Measurements from ENCODE around the gene ANKS1A.

Gene ANKS1A

DNA sequence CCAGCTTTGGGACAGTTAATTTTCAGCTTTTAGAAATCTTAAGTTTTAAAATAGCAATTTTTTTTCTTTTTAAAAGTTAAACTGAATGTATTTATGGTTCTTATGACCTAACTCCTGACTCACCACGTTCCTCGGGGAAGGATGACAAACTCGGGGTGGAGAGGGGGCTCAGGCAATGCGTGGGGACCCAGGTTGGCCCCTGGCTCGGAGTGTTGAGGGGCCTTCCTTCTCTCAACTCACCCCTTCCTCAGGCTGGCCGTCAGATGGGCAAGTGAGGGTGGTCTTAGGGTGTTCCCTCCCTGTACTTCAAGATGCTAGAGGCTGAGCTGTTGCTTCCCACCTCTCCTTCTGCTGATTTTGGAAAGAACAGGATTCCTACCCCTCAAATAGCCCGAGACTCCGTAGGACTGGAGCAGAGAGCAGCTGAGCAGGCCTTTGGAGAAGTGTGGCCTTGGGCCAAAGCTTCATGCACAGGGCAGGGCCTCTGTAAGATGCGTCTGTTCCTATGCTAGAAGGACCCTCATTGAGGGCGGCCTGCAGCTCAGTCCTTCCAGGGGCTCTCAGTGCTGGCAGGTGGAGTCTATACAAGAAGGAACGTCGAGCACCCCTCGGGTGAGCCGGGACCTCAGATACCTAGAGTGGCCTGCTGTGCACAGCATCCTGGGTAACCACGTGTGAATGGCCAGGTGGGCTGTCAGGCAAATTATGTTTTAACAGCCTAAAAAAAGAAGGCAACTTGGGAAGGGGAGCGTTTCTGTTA is 172.8 kb downstream of the ANKS1A start:
- no peak overlapping the region for H3K4me2 ChIP-seq (ENCODE audit: low read depth, low read length)
- DNase-seq = no peak
- H3K4me1 ChIP-seq (ENCODE audit: low read length) = no peaks in the 10 kb centered on the region
- H3K9ac ChIP-seq (ENCODE audit: low read length) = no peak overlapping the region
- no peak for TF ChIP-seq EZH2phosphoT487 (IDR thresholded peaks at IDR 0.05; ENCODE audit: low read length)
- no peak for TF ChIP-seq EZH2 (optimal IDR thresholded peaks at IDR 0.05; ENCODE audit: low read depth, low read length)
- TF ChIP-seq, protein P1, sequence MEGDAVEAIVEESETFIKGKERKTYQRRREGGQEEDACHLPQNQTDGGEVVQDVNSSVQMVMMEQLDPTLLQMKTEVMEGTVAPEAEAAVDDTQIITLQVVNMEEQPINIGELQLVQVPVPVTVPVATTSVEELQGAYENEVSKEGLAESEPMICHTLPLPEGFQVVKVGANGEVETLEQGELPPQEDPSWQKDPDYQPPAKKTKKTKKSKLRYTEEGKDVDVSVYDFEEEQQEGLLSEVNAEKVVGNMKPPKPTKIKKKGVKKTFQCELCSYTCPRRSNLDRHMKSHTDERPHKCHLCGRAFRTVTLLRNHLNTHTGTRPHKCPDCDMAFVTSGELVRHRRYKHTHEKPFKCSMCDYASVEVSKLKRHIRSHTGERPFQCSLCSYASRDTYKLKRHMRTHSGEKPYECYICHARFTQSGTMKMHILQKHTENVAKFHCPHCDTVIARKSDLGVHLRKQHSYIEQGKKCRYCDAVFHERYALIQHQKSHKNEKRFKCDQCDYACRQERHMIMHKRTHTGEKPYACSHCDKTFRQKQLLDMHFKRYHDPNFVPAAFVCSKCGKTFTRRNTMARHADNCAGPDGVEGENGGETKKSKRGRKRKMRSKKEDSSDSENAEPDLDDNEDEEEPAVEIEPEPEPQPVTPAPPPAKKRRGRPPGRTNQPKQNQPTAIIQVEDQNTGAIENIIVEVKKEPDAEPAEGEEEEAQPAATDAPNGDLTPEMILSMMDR (IDR thresholded peaks at IDR 0.05; ENCODE audit: low read length) = no peak
- no peaks in the 10 kb centered on the region for H3K36me3 ChIP-seq (replicated peaks; ENCODE audit: insufficient read depth, low read length)
- H3K9me3 ChIP-seq (replicated peaks; ENCODE audit: insufficient read depth, low read length) = no peaks in the 10 kb centered on the region
- no peaks in the 10 kb centered on the region for H4K20me1 ChIP-seq (ENCODE audit: insufficient read depth, low read length)
- H3K27me3 ChIP-seq (replicated peaks; ENCODE audit: insufficient read depth, low read length) = no peaks in the 10 kb centered on the region
- H3F3A ChIP-seq (ENCODE audit: insufficient read depth, low read length) = no peaks in the 10 kb centered on the region
- no peak overlapping the region for H3K4me3 ChIP-seq (ENCODE audit: low read length)
- no peaks in the 10 kb centered on the region for H3K9me2 ChIP-seq (replicated peaks; ENCODE audit: insufficient read depth, low read length)
- H3K79me2 ChIP-seq (ENCODE audit: low read length) = no peaks in the 10 kb centered on the region
- no peak overlapping the region for H3K27ac ChIP-seq (ENCODE audit: low read length)
- no peak overlapping the region for H2AFZ ChIP-seq (ENCODE audit: low read length)

DNA sequence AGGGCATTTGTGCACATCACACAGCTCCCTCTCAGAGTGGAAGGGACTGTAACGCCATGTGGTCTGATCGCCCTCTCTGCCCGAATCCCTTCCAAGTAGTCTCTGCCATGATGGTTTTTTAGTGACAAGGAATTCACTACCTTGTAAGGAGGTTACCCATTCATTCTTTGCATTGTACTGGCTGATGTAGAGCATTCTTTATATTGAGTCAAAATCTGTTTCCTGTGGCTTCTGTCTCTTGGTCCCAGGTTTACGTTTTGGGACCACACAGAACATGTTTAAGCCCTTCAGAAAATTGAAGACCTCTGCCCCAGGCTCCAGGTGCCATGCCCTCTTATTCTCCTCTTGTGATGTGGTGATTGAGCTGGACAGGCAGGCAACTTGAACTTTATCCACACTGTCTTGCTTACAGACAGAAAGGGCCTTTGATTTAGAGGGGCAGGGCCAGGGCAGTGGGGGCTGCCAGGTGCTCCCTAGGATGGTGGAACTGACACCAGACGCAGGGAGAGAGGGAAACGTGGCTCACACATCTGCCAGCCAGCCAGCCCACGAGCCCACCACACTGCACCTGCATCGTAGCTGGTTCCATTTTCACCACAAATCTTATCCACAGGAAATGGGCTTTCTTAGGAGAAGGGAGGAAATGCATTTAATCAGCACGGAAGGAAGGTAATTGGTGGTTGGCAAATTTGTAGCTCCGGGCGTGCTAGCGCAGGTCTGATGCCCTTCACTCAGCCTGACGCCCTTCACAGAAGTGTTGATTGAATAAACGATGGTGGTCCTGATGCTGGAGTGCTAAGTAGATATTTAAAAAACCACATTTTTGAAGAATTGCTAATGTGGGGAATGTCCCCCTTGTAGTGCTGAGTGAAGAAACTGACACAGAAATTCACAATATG is 173.9 kb downstream of the ANKS1A start:
- H4K20me1 ChIP-seq (ENCODE audit: insufficient read depth, low read length) = no peaks in the 10 kb centered on the region
- no peaks in the 10 kb centered on the region for H3K9me3 ChIP-seq (replicated peaks; ENCODE audit: insufficient read depth, low read length)
- H3K4me2 ChIP-seq (ENCODE audit: low read depth, low read length) = no peak overlapping the region
- no peaks in the 10 kb centered on the region for H3K4me1 ChIP-seq (ENCODE audit: low read length)
- no peak overlapping the region for H2AFZ ChIP-seq (ENCODE audit: low read length)
- no peak for DNase-seq
- no peaks in the 10 kb centered on the region for H3F3A ChIP-seq (ENCODE audit: insufficient read depth, low read length)
- no peaks in the 10 kb centered on the region for H3K9me2 ChIP-seq (replicated peaks; ENCODE audit: insufficient read depth, low read length)
- no peaks in the 10 kb centered on the region for H3K36me3 ChIP-seq (replicated peaks; ENCODE audit: insufficient read depth, low read length)
- H3K27ac ChIP-seq (ENCODE audit: low read length) = no peak overlapping the region
- no peak overlapping the region for H3K4me3 ChIP-seq (ENCODE audit: low read length)
- H3K79me2 ChIP-seq (ENCODE audit: low read length) = no peaks in the 10 kb centered on the region
- no peak overlapping the region for H3K9ac ChIP-seq (ENCODE audit: low read length)
- TF ChIP-seq EZH2 (optimal IDR thresholded peaks at IDR 0.05; ENCODE audit: low read depth, low read length) (no peak), EZH2phosphoT487 (IDR thresholded peaks at IDR 0.05; ENCODE audit: low read length) (no peak)
- TF ChIP-seq, protein P1 (IDR thresholded peaks at IDR 0.05; ENCODE audit: low read length) = no peak
- H3K27me3 ChIP-seq (replicated peaks; ENCODE audit: insufficient read depth, low read length) = no peaks in the 10 kb centered on the region

DNA sequence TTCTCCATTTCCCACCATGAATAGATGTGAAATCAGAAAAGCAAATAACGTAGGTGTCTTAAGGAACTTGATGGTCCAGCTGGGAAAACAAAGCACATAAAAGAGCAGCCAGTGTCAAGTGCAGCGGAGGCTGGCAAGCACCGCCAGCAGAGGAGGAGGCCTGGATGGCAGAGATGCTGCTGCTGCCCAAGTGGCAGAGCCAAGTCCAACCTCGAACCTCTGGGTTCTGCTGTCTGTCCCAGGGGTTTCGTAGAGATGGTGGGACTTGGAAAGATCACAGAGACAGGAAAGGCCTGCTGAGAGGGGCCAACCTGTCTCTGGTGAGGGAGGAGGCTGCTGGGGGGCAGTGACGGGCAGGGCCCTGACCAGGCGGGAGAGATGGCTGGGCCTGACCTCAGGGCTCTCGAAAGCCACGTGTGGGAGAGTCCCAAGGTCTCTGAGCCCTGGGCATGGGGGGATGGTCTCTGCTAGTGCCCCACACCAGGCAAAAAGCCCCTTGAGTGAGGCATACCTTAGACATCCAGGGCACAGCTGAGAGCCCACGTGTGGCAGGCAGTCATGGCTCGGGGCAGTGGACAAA is 174.7 kb downstream of the ANKS1A start:
- no peak overlapping the region for H3K4me3 ChIP-seq (ENCODE audit: low read length)
- no peaks in the 10 kb centered on the region for H3K27me3 ChIP-seq (replicated peaks; ENCODE audit: insufficient read depth, low read length)
- no peak overlapping the region for H3K27ac ChIP-seq (ENCODE audit: low read length)
- H3K4me2 ChIP-seq (ENCODE audit: low read depth, low read length) = no peak overlapping the region
- H3F3A ChIP-seq (ENCODE audit: insufficient read depth, low read length) = no peaks in the 10 kb centered on the region
- H3K4me1 ChIP-seq (ENCODE audit: low read length) = no peaks in the 10 kb centered on the region
- no peaks in the 10 kb centered on the region for H3K9me2 ChIP-seq (replicated peaks; ENCODE audit: insufficient read depth, low read length)
- no peak for TF ChIP-seq EZH2 (optimal IDR thresholded peaks at IDR 0.05; ENCODE audit: low read depth, low read length)
- TF ChIP-seq, protein P1 (IDR thresholded peaks at IDR 0.05; ENCODE audit: low read length) = no peak
- no peak for TF ChIP-seq EZH2phosphoT487 (IDR thresholded peaks at IDR 0.05; ENCODE audit: low read length)
- no peaks in the 10 kb centered on the region for H3K36me3 ChIP-seq (replicated peaks; ENCODE audit: insufficient read depth, low read length)
- H3K9ac ChIP-seq (ENCODE audit: low read length) = no peak overlapping the region
- H3K9me3 ChIP-seq (replicated peaks; ENCODE audit: insufficient read depth, low read length) = no peaks in the 10 kb centered on the region
- no peaks in the 10 kb centered on the region for H4K20me1 ChIP-seq (ENCODE audit: insufficient read depth, low read length)
- no peaks in the 10 kb centered on the region for H3K79me2 ChIP-seq (ENCODE audit: low read length)
- H2AFZ ChIP-seq (ENCODE audit: low read length) = no peak overlapping the region
- DNase-seq = no peak

All from MM.1S (cell line).